Ammon's horn (tissue), 1 donor: Measurements from ENCODE around the gene IER5L.

Experiments
- DNase-seq: peaks from one replicate; pipeline ENCODE4 v3.0.0-alpha.2; 2016; ENCODE audit warnings: low spot score

Gene IER5L

GRCh38 chr9:129177791-129178567 lies at the start of gene IER5L:
Gene IER5L (minus strand): TSS chr9:129178261. CDS start chr9:129178052, 209 bp downstream.
- peak; percentile 96 for DNase-seq

DNA sequence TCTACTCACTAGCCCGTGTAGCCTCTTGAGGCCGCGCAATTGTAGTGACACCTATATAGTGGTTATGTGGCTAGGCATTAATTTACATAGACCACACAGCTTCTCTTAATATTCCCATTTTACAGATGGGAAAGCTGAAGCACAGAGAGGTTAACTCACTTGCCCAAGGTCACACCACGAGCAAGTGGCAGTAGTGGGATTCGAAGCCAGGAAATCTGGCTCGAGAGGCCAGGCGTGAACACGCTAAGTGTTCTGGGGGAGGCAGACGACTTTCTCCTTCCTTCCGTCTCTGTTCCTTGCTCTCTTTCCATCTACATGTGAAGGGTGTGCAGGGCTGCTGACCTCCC lies 49.8 kb upstream of the IER5L start:
- no peak for DNase-seq

DNA sequence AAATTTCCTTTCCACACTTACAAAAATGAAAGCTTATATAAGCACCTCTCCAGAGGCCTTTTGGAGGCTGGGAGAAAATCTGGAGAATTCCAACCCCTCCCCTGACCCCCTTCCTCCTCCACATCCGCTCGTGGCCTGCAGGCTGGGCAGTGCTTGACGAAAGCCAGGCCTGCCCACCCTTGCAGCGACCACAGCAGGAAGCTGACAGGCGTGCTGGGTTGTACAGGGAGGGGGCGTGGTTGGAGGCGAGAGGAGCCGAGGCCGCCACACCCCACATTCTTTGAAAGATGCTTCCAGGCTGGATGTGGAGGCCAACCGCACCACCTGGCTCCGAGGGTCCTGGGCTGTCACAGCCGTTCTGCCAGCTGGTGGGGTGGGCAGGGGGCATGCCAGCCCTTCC lies 47.8 kb upstream of the IER5L start:
- DNase-seq, result no peak

- DNase-seq, result no peak
These were observed 47.4 kb upstream of the IER5L start for GRCh38 chr9:129225490-129225778.

DNA sequence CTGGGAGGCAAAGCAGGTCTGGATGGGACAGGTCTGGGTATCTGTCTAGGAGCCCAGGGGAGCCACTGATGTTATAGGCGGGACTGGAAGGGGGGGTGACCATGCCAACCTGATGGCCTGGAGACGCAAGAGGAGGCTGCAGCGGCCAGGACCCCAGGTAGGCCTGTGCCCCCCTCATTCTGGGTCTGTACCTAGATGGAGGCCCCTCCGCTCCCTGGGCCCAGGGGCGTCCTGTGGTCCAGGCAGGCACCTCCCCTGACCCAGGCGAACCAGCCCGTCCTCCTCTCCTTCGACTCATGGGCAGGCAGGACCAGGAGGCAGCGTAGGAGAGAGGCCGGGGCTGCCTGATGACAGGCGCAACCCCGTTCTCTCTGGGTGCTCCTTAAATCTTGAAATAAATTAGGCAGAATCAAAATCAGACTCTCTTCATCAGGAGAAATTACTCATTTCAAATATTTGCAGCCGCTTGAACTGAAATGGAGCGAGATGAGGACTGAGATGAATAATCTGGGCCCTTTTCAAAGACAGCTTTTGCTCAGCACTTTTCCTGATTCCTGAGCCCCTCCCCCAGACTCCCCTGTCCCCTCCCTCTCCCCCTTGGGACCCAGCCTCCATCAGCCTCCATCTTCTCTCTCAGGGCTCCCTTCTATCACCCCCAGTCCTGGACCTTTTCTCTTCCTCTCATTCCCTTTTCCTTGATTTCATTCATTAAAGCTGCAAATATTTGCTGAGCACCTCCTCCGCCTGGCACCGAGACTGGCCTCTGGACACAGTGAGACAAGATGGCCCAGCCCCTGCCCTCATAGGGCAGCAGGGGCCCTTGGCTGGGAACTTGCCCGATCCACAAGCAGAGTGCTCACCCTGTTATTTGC lies 46.8 kb upstream of the IER5L start:
- DNase-seq, result no peak

DNA sequence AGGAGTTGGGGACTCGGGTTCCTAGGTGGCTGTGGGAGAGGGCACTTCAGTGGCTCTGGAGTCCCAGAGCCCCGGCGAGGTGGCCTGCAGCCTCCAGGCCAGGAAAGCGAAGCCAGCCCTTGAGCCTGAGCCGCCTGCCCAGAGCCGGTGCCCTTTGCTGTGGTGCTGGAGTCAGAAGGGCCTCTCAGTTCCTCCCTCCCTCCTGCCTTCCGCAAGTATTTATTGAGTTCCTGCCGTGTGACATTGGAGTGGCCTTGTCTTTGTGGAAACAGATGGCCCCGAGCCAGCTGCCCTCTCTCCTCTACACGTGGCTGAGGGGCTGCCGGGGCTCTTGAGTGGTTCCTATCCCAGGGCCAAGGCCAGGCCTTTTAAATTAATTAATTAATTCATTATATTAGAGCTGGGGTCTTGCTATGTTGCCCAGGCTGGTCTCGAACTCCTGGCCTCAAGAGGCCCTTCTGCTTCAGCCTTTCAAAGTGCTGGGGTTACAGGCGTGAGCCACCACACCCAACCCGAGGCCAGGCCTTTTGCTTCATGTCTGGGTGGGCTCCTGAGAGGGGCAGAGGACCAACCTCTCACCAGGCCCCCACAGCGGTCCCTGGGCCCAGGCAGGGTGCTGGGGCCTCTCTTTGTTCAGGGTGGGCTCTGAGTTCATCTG lies 45.6 kb upstream of the IER5L start:
- no peak for DNase-seq

GRCh38 chr9:129222819-129223218 lies 44.8 kb upstream of the IER5L start:
- DNase-seq, result no peak

DNA sequence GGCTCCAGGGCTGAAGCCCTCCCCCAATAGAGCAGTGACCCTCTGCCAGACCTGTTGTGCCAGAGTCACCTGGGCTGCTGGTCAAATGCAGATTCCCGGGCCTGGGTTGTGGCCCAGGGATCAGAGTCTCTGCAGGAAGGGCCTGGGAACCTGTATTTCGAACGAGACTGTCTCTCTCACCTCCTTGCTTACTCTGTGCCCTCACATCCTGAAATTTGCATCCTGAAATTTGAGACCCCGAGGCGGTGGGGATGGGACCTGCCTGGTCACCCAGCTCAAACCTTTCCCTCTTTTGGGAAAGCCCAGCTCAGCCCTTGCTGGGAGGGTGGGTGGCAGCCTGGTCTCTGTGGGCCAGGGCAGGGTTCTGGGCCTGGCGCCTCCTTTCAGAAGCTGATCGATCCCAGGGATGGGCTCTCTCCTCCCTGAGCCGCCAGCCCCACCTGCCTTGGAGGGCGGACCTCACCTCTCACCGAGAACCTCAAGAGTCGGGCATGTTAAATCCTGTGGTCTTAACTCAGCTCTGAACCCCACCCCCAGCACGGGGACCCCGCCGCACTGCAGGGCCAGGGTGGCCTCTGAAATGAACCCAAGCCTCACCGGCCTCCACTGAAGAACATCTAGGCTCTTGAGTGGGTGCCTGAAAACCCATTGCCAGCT lies 44.0 kb upstream of the IER5L start:
- no peak for DNase-seq

GRCh38 chr9:129221233-129221632 lies 43.2 kb upstream of the IER5L start:
- DNase-seq, result no peak

DNA sequence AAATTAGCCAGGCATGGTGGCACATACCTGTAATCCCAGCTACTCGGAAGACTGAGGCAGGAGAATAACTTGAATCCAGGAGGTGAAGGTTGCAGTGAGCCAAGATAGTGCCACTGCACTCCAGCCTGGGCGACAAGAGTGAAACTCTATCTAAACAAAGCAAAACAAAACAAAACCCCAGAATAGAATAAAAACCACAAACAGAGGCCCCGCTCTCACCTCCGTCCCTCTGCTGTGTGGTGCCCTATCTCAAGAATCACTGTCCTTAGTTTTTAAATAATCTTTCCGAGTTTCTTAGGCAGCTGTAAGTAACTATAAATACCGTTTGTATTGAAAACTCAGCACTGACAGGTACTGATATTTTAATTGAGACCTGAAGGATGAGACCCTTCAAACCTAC lies 42.7 kb upstream of the IER5L start:
- DNase-seq, result no peak

- DNase-seq, result no peak
These were observed 40.9 kb upstream of the IER5L start for GRCh38 chr9:129218918-129219317.

GRCh38 chr9:129218272-129218625 lies 40.2 kb upstream of the IER5L start:
- no peak for DNase-seq

DNA sequence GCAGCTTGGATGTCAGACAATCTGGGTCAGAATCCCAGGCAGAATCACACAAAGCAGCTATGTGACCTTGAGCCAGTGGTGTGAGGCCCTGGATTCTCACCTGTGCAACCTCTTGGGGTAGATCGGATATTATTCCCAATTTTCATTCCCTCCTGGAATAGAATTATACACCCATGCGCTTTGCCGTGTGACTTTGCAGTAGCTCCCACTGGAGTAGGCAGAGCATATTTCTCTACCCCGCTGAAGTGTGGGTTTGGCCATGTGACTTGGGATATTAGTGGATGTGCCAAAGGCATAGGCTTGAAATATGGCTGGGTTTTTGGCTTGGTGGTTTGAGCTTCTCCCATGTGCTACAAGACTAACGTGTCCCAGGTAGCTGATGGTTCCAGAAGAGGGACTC lies 35.5 kb upstream of the IER5L start:
- DNase-seq, result no peak

- DNase-seq, result no peak
These were observed 33.6 kb upstream of the IER5L start for GRCh38 chr9:129211686-129212085.

- no peak for DNase-seq
These were observed 32.1 kb upstream of the IER5L start for GRCh38 chr9:129210125-129210524.

DNA sequence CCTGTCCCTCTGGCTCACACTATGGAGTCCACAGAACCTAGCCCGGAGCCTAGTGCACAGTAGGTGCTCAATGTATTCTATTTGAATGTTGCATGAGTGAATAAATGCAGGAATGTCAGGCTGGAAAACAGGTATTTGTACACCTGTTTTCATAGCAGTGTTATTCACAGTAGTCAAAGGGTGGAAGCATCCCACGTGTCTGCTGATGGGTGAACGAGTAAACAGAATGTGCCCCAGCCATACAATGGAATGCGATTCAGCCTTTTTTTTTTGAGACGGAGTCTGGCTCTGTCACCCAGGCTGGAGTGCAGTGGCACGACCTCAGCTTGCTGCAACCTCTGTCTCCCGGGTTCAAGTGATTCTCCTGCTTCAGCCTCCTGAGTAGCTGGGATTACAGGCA lies 31.5 kb upstream of the IER5L start:
- DNase-seq, result no peak

DNA sequence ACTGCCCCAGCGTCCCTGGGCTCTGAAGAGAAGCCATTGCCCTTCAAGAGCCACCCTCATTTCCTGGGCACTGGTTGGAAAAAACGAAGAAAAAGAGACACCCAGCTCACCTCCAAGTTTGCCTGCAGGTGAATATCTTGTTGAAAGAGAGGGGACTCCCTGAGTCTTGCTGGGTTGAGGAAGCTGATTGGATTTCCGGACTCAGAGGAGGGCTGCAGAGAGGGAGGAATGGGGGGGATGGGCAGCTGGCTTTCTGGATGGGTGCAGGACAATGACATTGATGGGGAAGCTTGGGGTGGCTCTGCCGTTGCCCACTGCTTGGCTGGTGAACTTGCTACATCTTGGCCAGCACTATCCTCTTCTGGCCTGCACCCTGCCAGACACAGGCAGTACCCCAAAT lies 31.0 kb upstream of the IER5L start:
- no peak for DNase-seq

DNA sequence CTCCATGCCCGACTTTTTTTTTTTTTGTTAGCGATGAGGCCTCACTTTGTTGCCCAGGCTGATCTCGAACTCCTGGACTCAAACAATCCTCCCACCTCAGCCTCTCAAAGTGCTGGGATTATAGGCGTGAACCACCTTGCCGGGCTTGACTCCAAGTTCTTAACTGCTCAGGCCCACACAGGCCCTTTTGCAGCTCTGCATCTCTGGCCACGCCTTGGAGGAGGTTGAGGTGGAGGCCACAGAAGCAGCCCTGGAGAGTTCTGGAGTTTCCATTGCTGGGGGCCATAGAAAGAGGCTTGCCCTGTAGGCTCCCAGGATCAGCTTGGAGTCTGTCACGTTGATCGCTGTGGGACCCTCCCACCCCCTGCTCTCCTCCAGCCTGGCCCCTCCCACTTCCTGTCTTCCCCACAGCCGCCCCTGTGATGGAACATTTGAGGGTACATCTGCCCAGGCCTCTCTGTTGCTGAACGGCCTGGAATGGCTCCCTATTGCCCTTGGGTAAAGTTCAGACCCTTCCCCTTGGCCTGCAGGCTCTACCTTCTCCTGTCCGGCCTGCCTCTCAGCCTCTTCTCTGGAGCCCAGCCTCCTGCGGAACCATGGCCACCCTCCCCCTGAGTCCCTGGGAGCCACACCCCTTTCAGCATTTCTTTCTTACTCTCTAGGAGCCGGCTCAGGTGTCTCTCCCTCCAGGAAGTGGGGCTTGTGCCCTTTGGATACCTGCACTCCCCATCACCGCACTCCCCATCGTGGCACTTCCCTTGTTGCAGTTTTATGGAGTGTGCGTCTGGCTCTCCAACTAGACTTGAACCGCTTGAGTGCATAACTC lies 30.4 kb upstream of the IER5L start:
- DNase-seq, result no peak

- DNase-seq, result no peak
These were observed 28.8 kb upstream of the IER5L start for GRCh38 chr9:129206905-129207304.

GRCh38 chr9:129206401-129206800 lies 28.3 kb upstream of the IER5L start:
- no peak for DNase-seq

DNA sequence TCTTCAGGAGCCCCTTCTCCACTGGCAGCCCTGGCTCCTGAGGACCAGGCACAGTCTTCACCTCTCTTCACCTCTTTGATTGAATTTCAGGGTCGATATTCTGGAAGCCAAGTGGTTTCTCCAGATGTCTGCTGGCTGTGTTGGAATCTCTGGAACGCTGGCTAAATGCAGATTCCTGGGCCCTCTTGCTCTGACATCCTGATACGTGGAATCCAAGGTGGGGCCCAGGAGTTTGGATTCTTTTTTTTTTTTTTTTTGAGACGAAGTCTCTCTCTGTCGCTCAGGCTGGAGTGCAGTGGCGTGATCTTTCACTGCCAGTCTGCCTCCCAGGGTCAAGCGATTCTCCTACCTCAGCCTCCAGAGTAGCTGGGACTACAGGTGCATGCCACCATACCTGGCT lies 26.8 kb upstream of the IER5L start:
- DNase-seq, result no peak

DNA sequence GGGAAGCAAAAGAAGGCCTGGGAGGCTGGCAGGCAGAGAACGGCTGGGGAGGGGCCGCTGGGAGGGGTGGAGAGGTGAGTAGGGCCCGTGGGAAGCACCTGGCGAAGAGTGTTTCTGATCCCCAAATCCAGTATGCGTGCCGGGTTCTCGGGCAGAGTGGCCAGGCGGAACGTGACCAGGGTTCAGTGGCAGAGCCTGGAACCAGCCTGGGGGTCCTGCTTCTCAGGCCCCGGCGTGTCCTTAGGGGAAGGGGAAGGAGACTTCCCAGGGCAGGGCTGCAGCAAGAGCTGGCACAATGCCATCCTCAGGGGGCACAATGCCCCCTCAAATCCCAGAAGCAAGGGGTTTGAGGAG lies 25.5 kb upstream of the IER5L start:
- no peak for DNase-seq
